GM21381 (cell line): ENCODE data around the gene BNC2.

Experiments
- ATAC-seq: cut with Tn5 transposase; IDR thresholded peaks from one replicate; pipeline ENCODE4 v1.9.1; 2021; ENCODE audit warnings: mild to moderate bottlenecking, moderate library complexity; ENCODE audit not compliant: unreplicated experiment

The BNC2 gene

GRCh38 chr9:16823906-16824305 is 46.6 kb downstream of the BNC2 start:
- no peak for ATAC-seq

DNA sequence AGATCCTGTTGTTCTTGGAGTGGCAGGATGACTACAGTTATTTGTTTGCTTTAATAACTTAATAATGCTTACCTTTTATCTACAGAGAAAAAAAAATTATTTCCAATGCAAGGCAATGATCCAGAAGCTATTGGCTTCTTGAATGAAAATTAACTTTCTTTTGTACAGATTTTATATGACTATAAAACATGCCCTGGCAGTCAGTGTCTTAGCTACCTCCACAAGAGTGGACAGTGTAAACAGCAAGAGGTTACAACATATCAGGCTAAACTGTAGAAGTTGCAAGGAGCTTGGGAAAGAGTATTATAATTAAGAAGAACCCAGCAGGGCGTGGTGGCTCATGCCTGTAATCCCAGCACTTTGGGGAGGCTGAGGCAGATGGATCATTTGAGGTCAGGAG is 49.1 kb downstream of the BNC2 start:
- ATAC-seq: no peak

GRCh38 chr9:16817514-16817913 is 53.0 kb downstream of the BNC2 start:
- no peak for ATAC-seq

- no peak for ATAC-seq
Measured at GRCh38 chr9:16817002-16817401, 53.5 kb downstream of the BNC2 start.

- ATAC-seq: no peak
Measured at GRCh38 chr9:16816011-16816410, 54.5 kb downstream of the BNC2 start.

DNA sequence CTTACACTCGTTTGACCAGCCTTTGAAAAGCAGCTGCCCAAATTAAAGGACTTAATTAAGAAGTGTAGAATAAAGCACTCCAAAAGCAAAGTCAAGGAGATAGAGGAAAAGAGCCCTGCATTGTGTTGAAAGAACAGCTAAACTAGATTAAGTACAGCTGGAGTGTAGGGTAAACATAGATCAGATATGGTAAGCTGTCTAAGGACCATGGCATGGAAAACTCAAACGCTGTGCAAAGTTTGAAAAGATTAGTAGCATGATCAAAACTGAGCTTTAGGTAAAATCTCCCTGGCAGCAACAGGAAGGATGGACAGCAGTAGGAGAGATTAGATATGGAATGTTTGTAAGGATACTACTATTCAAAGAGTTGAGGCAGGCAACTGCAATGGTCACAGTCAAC is 55.4 kb downstream of the BNC2 start:
- ATAC-seq: no peak

GRCh38 chr9:16813838-16814237 is 56.6 kb downstream of the BNC2 start:
- ATAC-seq: no peak

- ATAC-seq: no peak
Measured at GRCh38 chr9:16811987-16812685, 58.3 kb downstream of the BNC2 start.

GRCh38 chr9:16809912-16810610 is 60.4 kb downstream of the BNC2 start:
- no peak for ATAC-seq

DNA sequence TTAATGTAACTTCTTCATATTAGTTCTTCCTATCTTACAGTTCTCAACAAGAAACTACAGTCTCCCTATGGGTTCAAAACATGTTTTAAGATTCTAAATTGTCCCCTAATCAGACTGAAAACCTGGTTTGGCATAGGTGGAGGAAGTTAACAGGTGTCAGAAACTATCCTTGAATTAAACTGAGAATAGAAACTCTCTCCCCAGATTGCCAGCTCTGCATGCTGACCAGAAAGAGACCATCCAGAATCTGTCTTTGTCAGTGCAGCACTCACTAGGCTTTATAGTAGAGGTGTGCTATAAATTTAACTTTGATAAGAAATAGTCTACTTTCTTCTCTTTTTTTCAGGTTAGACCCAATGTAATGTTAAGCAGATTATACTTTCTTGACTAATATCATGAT is 63.8 kb downstream of the BNC2 start:
- no peak for ATAC-seq

DNA sequence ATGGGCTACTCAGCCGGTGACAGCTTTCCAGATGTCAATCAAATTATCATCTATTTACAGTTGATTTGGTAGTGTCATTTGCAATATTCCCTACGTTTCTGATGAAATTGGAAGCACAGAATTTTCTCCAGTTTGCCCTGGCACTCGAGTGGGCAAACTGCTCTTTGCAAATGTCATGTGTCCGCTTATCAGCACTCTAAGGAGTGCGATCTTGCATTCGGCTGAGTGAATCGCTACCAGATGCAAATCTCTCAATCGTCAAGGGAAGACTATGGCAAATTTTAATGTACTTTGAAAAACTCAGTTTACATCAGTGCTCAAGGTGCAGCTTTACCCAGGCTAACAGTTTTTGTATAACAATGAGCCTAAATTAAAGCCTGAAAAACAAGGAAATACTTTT is 66.8 kb downstream of the BNC2 start:
- no peak for ATAC-seq

DNA sequence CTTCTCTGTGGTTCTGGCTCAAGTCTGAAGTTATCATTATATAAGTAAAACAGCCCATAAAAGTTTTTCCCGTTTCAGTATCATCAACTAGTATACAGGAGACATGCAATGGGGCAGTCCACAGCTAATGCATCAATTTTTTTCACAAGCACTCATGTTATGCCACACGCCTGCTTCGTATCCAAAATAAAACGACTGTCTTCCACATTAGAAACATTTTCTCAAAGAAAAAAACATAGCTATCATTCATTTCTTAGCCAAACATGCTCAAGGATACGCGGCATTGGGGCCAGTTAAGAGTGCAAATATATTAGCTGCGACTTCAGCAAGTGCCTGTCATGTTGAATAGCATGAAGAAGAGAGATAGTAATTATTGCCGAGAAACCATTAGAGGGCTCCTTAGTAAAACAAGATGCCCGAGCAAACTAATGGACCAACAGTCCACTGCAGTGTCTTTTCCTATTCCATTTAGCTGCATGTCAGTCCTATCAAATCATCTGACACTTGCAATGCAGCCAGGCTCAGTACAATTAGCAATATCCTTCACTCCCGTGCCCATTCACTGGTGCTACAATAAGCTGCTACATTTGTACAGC is 68.5 kb downstream of the BNC2 start:
- ATAC-seq: no peak

DNA sequence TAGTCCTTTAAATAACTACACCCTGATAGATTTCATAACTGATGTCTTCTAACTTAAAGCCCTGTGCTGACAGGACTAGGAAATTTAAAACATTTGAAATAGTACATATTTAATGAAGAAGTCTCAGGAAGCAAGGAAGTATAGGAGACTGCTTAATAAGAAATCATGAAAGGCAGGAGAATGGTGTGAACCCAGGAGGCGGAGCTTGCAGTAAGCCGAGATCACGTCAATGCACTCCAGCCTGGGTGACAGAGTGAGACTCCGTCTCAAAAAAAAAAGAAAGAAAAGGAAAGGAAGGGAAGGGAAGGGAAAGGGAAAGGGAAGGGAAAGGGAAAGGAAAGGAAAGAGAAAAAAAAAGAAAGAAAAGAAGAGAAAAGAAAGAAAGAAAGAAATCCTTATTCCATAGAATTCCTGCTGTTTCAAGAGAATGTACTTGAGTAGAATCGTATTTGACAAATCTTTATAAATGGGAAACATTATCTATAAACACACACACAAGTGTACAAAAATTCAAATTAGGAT is 74.1 kb downstream of the BNC2 start:
- ATAC-seq: no peak

DNA sequence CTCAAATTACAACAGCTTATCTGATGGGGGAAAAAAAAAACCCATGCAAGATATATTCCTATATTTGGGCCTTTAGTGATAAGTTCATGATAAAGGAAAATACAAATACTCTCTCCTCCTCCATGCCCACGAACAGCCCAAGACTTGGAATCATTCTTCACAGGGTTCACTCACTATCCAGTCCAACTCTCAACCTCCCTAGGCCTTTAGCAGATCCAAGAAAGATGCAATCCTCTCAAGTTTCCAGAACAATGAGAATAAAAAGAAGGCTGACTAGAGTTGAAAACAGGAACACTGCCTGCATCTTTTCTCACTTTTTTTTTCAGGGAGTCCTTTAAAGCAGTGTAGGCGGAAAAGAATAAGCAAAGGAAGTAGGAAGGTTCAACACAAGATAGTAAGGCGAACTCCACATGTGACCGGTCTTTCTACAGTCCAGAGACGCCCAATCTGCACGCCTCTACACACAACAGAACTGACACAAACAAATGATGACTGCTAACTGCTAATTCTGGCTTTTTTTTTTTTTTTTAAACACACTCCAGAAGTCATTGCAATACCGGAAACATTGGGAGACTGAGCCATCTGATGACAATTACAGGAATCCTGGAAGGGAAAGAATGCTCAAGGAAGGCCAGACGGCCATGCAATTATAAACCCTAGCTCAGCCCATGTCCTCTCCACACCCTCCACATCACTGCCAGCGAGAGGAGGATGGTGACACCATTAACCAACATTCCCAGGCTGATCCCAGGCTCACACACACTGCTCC is 75.4 kb downstream of the BNC2 start:
- no peak for ATAC-seq

GRCh38 chr9:16794103-16794502 is 76.4 kb downstream of the BNC2 start:
- no peak for ATAC-seq

- no peak for ATAC-seq
Measured at GRCh38 chr9:16787724-16788123, 82.7 kb downstream of the BNC2 start.

- no peak for ATAC-seq
Measured at GRCh38 chr9:16784002-16784401, 86.5 kb downstream of the BNC2 start.

DNA sequence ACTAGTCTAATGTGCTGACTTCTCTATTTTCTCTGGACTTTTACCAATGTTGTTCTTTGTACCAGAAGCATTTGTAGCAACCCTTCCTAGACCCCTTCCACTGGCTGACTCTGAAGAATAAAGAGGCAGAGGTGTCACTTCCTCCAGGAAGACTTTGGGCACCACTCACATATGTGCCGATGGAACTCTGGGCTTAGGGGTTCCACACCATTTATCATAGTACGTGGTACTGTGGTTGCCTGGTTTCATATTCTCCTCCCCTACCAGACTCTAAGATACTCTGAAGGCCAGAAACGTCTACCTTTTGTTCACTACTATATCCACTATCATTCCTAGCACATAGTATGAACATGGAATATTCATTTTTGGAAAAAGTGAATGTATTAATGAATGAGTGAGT is 88.0 kb downstream of the BNC2 start:
- no peak for ATAC-seq

GRCh38 chr9:16775330-16775729 is 95.1 kb downstream of the BNC2 start:
- no peak for ATAC-seq

DNA sequence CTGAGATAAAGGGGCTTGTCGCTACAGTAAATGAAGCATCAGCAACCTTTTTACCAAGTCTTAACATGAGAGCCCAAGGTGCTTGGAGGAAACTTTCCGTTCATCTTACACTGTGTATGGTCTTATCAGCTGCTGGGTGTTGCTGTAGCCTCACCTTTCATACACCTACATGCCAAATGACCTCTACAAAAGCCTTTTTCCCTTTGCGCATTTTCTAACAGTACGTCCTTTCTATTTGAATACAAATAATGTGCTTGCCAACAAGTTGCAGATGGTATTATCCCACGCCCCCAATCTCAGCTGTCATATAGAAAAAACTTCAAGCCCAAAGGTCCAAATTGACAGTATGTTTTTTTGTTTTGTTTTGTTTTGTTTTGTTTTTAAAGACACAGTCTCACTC is 96.9 kb downstream of the BNC2 start:
- ATAC-seq: no peak

- no peak for ATAC-seq
Measured at GRCh38 chr9:16773116-16773515, 97.4 kb downstream of the BNC2 start.
